ENCODE data around the gene STRIP1. TPM values are rescaled to one million over a fixed set of nuclear protein-coding genes. Genes with fewer than 3 reads are reported as not detected.
A peak's percentile ranks its signal among the peaks of the same experiment; 100 is the strongest.

The STRIP1 gene
- total and polyA plus RNA-seq, 2 of the 8 experiments (the other 6 are each of a cell fraction or from before 2014, with no cell fraction given), result 21.3 to 45.6 TPM

- Histone ChIP-seq H3K4me3 (ENCODE audit: extremely low read depth in 1 of 4, insufficient read depth in 2 of 4, low read depth in 3 of 4, low read length in 4 of 4) (peak overlapping the region in 1 of 4 experiments; percentile 25; a peak in 2 of 8 replicates), H2AK5ac (ENCODE audit: low read depth, low read length) (0 out of 2 replicates have a peak overlapping the region, but pooled peaks have one; percentile 14), H3K36me3 (ENCODE audit: control insufficient read depth in 2 of 4, insufficient read depth in 4 of 4, low read length in 3 of 4) (peaks cover 0 to under 1% (median 0%) of the 10 kb centered on the region in 4 experiments; a peak in 2 of 8 replicates), H2BK12ac (ENCODE audit: low read depth, low read length) (no peak overlapping the region; the same call in 1 of the 2 replicates), H3K23ac (ENCODE audit: insufficient read length) (no peak overlapping the region), H4K5ac (ENCODE audit: insufficient read length, low read depth, low read length) (peak overlapping the region; percentile 4), H3K79me1 (ENCODE audit: low read depth, low read length) (no peaks in the 10 kb centered on the region), H3K56ac (replicated peaks; ENCODE audit: insufficient read length, low read depth, low read length) (peak overlapping the region; percentile 32), H3K23me2 (ENCODE audit: low read depth, low read length) (no peaks in the 10 kb centered on the region), H4K20me1 (replicated peaks in 1 of 2; ENCODE audit: control insufficient read depth in 1 of 2, insufficient read depth in 2 of 2, low read length in 2 of 2) (peaks cover 0 to under 1% of the 10 kb centered on the region in 2 experiments), H3K4me2 (ENCODE audit: insufficient read depth in 1 of 2, low read depth in 2 of 2, low read length in 2 of 2) (peak overlapping the region; percentile 43 to 74), H3K79me2 (ENCODE audit: control insufficient read depth in 1 of 2, insufficient read depth in 2 of 2, low read length in 2 of 2) (peaks cover 0 to 48% of the 10 kb centered on the region in 2 experiments; a peak in 2 of 4 replicates), H3K14ac (ENCODE audit: insufficient read length) (no peak overlapping the region), H4K8ac (ENCODE audit: extremely low read depth, insufficient read depth, low read length) (no peak overlapping the region), H2BK120ac (replicated peaks; ENCODE audit: low read depth, low read length) (no peak overlapping the region), H3K18ac (ENCODE audit: extremely low read depth, low read length) (0 out of 2 replicates have a peak overlapping the region, but pooled peaks have one; percentile 25), H3K9ac (replicated peaks in 1 of 4; ENCODE audit: extremely low read depth in 1 of 4, low read depth in 3 of 4, low read length in 3 of 4) (peak overlapping the region in 2 of 4 experiments; percentile 4 to 6; a peak in 1 of 7 replicates), H2AFZ (ENCODE audit: low read length) (no peak overlapping the region), H2BK15ac (ENCODE audit: low read length) (no peak overlapping the region), H3K4me1 (replicated peaks in 1 of 4; ENCODE audit: control insufficient read depth in 3 of 4, insufficient read depth in 4 of 4, low read length in 3 of 4) (peaks cover 9 to 25% (median 19%) of the 10 kb centered on the region in 4 experiments; a peak in 6 of 7 replicates), H3K27me3 (replicated peaks in 1 of 4; ENCODE audit: control insufficient read depth in 3 of 4, extremely low read depth in 1 of 4, insufficient read depth in 3 of 4, low read length in 3 of 4) (no peaks in the 10 kb centered on the region), H3K27ac (ENCODE audit: low read depth, low read length) (peak overlapping the region; percentile 48; the same call in 1 of the 2 replicates), H2BK20ac (ENCODE audit: low read length) (no peak overlapping the region), H3K4ac (replicated peaks; ENCODE audit: insufficient read length, low read depth, low read length) (no peak overlapping the region), H4K91ac (replicated peaks; ENCODE audit: insufficient read length, low read length) (no peak overlapping the region), H2BK5ac (ENCODE audit: low read depth, low read length) (peak overlapping the region; percentile 62), H3K9me3 (ENCODE audit: insufficient read depth in 2 of 2, low read depth in 1 of 2, low read length in 1 of 2) (no peaks in the 10 kb centered on the region)
- no peak for FAIRE-seq
- TF ChIP-seq TBP (IDR thresholded peaks at IDR 0.05; ENCODE audit: low read depth, low read length) (0 out of 2 replicates have a peak, but pooled peaks have one; percentile 11), CREB1 (IDR thresholded peaks at IDR 0.05) (no peak), ASH2L (IDR thresholded peaks at IDR 0.05; ENCODE audit: low read length) (peak; percentile 56), NRF1 (IDR thresholded peaks at IDR 0.05; ENCODE audit: low read depth, low read length) (no peak), MAFK (IDR thresholded peaks at IDR 0.05; ENCODE audit: low read depth, low read length) (peak; percentile 91), CEBPB (IDR thresholded peaks at IDR 0.05; ENCODE audit: low read depth, low read length) (peak; percentile 92), BACH1 (IDR thresholded peaks at IDR 0.05; ENCODE audit: low read length) (peak; percentile 97)
- ChIA-PET POLR2A (ENCODE audit: partially characterized antibody) (interaction anchor here (1.0 to 1.9 kb wide), 5 partner anchors 8 to 19 kb away, joined by 3 to 9 read pairs (median 3); partner anchors contain the start of gene AHCYL1), CTCF (ENCODE audit: partially characterized antibody) (interaction anchor here (1.4 to 1.7 kb wide), 2 partner anchors 26 to 230 kb away, joined by 3 to 7 read pairs; no protein-coding TSS in a partner anchor)
- 45% methylated on average over 8 of the region's 8 CpGs; no CpG with 5 or more reads in 1 of the 2 experiments for WGBS, 2 experiments (ENCODE audit: extremely low coverage in 1 of 2, insufficient coverage in 1 of 2, insufficient read length in 1 of 2, insufficient replicate concordance in 2 of 2, low coverage in 1 of 2, low lambda C conversion rate in 2 of 2, missing lambda C conversion rate in 1 of 2)
- peak in 1 of 2 experiments; percentile 53 for DNase-seq (ENCODE audit: low read depth in 1 of 2, low spot score in 2 of 2)
These were observed 30.5 kb upstream of the STRIP1 start for GRCh38 chr1:110003747-110004428.
